ENCODE measurements around the gene SH2D3A.
"Not testable (repeated sequence)": the region's sequence is repeated elsewhere in the genome, so short reads cannot be mapped to it uniquely, and the experiment has no call there.

Gene SH2D3A

DNA sequence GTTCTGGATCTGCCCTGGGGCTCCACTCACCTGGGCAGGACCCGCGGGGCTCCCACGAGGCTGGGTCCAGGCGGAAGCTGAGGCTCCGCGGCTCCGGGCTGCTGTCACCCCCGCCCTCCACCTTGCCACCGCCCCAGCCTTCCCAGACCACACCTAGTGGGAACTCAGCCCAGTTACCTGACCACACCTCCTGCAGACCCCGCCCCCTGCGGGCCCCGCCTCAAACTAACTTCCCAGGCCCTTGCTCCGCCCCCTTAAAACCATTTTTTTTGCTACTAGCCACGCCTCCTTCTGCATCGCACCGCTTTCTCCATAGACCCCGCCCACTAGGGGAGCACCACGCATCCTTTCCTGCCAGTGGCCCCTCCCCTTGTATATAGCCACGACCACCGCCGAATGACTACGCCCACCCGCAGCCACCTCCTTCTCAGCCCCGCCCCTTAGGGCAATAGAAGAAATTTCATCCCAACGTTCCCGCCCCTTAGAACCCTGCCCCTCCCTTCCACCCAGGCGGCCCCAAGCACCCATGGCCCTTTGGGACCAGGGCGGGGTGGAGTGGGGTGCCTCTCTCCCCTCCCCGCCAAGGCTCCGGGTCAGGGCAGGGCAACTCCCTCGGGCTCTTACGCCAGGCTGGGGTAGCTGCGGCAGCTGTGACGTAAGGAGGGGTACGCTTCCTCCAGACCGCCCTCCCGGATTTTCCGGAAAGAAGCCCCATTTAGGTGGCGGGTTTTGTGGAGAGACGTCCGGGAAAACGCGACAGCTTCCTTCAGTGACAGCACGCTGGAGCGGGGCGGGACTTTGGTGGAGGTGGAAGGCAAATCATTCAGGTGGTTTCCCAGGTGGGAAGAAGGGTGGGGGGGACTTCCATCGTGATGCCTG lies at the start of gene SH2D3A:
Gene SH2D3A, minus strand, starts transcription at position 79 of the 879 bp plus-strand sequence. CDS start 3,687 bp downstream, outside the sequence.
- peak; percentile 87 to 90 for DNase-seq (ENCODE audit: low read depth in 1 of 2, low spot score in 1 of 2)

DNA sequence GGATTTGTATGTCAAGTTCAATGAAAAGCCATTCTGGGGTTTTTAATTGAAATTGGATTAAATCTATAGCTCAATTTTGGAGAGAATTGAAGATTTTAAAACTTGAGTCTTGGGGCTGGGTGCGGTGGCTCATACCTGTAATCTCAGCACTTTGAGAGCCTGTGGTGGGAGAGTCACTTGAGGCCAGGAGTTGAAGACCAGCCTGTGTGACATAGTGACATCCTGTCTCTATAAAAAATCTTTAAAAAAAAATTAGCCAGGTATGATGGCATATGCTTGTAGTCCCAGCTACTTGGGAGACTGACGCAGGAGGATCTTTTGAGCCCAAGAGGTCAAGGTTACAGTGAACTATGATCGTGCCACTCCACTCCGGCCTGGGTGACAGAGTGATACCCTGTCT lies 46.4 kb upstream of the SH2D3A start:
- DNase-seq (ENCODE audit: low read depth in 1 of 2, low spot score in 1 of 2): no peak

DNA sequence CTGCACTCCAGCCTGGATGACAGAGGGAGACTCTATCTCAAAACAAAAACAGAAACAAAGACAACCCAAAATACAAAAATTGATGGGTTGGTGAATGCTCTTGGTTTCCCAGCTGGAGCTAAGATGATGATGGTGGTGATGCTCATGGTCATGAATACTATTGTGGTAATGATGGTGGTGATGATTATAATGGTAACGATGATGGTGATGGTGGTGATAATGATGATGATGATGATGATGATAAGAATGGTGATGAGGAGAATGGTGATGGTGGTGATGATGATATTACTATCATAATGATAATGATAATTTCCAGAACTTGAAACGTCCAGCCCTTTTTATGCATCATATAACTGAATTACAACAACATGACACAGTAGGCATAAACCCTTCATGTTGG lies 45.4 kb upstream of the SH2D3A start:
- DNase-seq (ENCODE audit: low read depth in 1 of 2, low spot score in 1 of 2): no peak

DNA sequence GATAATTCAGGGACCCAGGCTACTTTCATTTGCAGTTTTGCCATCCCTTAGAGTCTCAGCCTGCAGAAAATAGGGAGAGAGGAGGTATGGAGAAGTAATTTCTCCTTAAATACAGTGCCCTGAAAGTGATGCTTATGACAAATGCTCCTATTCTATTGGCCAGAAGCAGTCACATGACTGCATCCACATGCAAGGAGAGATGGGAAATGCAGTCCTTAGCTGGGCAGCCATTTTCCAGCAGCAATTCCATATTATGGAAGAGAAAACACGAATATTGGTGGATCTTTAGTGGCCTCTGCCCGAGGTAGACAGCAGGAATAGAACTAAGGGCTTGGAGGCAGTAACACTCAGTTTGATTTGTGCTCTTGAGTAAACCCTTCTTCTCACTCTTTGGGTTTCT lies 44.7 kb upstream of the SH2D3A start:
- DNase-seq (ENCODE audit: low read depth in 1 of 2, low spot score in 1 of 2): no peak

DNA sequence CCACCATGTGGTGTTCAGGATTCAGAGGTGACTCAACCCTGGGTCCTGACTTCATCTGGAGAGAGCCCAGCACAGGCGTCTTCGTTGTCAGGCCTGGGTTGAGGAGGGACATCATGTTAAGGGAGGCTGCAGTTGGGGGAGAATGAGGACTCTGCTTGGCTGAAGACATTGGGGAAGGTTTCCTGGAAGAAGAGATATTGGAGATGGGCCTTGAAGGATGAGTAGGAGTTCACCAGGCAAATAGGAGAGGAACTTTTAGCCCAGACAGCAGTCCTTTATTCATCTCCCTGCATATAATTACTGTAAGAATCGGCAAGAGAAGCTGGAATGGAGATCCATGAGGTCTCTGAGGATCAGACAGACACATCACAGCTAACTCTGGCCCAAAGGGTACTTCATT lies 44.1 kb upstream of the SH2D3A start:
- no peak for DNase-seq (ENCODE audit: low read depth in 1 of 2, low spot score in 1 of 2)

DNA sequence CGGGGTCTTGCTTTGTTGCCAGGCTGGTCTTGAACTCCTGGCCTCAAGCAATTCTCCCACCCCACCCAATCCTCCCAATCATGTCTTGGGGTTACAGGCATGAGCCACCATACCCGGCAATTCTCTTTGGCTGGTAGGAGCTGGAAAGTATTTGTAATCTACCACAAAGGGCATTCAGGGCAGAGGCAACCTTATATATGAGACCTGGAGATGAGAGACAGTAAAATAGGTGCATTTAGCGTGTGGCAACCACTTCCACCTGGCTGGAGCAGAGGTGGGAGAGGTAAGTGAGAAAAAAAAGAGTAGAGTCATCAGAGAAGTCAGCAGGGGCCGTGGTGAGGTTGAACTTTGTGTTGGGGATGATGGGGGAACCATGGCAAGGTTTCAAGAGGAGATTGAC lies 42.0 kb upstream of the SH2D3A start:
- DNase-seq (ENCODE audit: low read depth in 1 of 2, low spot score in 1 of 2): no peak

DNA sequence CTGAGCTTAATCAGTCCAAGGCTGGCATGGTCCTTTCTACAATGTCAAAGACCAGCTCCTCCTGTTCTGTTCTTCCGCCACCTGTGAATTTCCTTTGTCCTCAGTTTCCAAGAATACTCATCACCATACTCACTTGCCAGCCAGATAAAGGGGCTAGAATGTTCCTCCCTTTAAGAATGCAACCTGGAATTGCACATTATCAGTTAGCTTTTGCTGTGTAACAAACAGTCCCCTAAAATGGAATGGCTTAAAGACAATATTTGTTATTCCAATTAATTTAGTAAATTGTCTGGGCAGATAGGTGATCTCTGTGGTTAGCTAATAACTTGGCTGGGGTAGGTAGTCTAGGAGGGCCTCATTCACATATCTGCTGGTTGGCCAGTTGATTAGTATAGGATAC lies 41.3 kb upstream of the SH2D3A start:
- no peak for DNase-seq (ENCODE audit: low read depth in 1 of 2, low spot score in 1 of 2)

DNA sequence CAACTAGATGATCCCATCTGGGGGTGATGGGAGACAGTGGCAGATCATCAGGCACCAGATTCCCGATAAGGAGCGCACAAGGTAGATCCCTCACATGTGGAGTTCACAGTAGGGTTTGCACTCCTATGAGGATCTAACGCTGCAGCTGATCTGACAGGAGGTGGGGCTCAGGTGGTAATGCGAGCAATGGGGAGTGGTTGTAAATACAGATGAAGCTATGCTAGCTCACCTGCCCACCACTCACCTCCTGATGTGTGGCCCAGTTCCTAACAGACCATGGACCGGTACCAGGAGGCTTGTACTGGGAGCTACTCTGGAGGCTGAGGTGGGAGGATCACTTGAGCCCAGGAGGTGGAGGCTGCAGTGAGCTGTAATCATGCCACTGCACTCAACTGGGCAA lies 40.1 kb upstream of the SH2D3A start:
- no peak for DNase-seq (ENCODE audit: low read depth in 1 of 2, low spot score in 1 of 2)

DNA sequence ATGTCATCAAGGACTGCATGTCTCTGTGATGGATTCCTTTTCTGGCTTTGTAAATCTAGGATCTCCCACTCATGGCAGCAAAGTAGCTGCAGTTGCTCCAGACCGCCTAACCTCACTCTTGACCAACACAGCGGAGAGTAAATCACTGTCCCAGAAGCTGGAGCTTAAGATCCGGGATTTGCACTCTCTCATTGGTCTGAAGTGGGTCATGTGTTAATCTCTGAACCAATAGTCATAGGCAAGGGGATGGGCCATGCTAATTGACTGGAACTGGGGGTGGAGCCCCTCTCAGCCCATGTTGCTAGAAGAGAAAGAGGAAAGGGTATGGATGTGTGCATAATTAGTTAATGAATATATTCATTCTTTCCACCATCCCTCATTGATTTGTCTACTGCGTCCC lies 39.3 kb upstream of the SH2D3A start:
- DNase-seq (ENCODE audit: low read depth in 1 of 2, low spot score in 1 of 2): no peak

DNA sequence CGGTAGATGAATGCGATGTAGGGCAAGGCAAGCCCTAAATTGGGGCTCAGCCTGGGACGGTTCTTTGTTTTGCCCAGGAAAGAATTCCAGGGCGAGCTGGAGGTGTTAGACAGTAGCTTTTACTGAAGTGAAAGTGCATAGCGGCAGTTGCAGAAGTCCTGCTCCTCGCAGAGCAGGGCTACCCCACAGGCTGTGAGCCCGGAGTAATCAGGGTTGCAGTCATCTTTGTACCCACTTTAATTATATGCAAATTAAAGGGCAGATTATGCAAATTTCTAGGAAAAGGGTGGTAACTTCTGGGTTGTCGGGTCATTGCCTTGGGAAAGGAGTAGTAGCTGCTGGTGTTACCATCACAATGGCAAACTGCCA lies 35.8 kb upstream of the SH2D3A start:
- DNase-seq (ENCODE audit: low read depth in 1 of 2, low spot score in 1 of 2): no peak

DNA sequence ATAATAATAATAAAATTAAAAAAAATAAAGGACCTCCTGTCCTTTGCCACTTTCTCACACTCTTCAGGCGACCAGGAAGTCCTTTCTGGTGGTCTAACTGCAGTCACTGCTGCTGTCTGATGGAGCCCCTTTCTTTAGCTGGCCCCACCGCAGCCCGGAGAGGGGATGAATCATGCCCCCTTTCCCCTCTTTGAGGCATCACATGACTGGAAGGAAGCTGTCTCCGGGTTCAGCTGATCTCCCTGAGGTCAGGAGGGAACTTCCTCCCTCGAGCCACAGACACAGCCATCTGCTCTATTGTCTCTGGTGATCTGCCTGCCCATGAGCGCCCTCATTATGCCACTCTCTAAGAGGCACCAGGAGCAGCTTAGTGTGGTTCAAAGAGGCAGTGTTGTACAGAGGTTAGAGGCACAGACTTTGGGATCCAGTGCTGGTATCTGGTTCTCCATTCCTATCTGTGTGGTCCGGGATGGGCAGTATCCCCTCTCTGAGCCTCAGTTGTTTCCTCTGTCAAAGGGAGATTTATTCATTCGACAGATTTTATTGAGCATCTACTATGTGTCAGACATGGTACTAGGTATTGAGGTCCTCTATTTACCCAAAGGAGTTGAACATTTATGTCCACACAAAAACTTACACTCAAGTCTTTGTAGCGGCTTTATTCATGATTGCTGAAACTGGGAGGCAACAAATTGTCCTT lies 35.3 kb upstream of the SH2D3A start:
- peak; percentile 20 to 61 for DNase-seq (ENCODE audit: low read depth in 1 of 2, low spot score in 1 of 2)

DNA sequence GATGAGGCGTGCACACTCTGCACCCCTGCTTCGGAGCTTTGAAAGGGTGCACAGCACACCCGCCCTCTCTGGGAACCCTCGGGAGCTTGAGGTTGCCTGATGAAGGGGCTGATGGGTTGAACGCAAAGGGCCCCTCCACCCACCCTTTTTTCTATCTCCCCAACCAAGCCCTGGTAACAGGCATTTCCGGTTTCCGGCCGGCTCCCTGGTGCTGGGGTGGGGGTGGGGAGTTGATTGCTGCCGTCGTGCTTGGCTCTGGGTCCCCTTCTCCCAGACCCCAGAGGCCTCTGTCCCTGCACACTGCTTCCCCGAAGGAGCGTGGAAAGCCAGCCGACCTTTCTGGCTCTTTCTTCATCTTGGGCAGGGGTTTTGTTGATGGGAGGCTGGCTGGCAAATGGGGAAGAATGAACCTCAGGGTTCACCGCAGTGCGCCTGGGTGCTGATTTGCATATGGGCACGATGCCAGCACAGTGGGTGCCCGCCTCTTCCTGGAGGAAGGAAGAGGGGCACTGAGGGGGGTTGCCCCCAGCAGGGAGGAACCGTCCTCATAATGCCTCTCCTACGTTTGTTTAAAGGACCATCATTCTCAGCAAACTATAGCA lies 34.4 kb upstream of the SH2D3A start:
- peak; percentile 52 to 67 for DNase-seq (ENCODE audit: low read depth in 1 of 2, low spot score in 1 of 2)

DNA sequence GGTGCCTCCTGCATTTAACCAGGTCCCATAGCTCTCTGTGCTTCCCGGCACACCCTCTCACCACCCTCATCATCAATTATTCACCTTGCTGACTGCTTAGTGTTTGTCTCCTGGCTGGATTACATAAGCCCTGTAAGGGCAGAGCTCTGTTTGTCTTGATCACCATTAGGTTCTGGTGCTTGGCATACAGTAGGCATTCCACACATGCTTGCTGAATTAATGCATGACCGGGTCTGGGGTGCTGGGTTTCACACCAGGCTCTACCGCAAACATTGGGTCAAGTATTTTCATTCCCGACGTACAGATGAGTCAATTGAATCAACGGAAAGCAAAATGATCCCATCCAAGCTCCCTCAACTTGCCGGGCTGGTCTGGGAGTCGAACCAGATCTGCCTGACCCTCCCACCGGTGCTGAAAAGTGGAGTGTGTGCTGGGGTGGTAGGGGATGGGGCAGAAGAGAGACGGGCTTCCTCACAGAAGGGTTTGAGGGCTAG lies 33.8 kb upstream of the SH2D3A start:
- peak in 1 of 2 donors; percentile 3 for DNase-seq (ENCODE audit: low read depth in 1 of 2, low spot score in 1 of 2)

DNA sequence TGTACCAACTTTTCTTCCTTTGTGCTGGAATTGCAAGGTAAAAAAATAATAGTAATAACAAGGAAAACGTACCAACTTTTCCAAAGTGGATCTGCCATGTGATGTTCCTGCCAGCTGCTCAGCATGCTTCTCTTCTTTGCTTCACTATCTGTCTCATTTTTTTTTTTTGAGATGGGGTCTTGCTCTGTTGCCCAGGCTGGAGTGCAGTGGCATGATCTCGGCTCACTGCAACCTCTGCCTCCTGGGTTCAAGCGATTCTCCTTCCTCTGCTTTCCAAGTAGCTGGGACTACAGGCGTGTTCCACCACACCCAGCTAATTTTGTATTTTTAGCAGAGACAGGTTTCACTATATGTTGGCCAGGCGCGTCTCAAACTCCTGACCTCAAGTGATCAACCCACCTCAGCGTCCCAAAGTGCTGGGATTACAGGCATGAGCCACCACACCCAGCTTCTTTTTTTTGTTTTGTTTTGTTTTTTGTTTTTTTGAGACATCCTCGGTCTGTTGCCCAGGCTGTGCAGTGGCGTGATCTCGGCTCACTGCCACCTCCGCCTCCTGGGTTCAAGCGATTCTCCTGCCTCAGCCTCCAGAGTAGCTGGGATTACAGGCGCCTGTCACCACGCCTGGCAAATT lies 33.0 kb upstream of the SH2D3A start:
- DNase-seq (ENCODE audit: low read depth in 1 of 2, low spot score in 1 of 2): not testable (repeated sequence)

DNA sequence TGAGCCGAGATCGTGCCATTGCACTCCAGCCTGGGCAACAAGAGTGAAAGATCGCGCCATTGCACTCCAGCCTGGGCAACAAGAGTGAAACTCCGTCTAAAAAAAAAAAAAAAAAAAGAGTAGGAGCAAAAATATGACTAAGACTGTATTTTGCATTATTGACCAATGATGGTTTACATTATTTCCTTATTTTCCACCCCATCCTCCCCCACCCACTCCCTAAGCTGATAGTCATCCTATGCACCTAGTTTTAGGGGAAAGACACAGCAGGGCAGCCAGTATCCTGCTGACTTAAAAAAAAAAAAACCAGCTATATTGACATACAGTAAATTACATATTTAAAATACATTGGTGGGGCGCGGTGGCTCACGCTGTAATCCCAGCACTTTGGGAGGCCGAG lies 30.4 kb upstream of the SH2D3A start:
- no peak for DNase-seq (ENCODE audit: low read depth in 1 of 2, low spot score in 1 of 2)

DNA sequence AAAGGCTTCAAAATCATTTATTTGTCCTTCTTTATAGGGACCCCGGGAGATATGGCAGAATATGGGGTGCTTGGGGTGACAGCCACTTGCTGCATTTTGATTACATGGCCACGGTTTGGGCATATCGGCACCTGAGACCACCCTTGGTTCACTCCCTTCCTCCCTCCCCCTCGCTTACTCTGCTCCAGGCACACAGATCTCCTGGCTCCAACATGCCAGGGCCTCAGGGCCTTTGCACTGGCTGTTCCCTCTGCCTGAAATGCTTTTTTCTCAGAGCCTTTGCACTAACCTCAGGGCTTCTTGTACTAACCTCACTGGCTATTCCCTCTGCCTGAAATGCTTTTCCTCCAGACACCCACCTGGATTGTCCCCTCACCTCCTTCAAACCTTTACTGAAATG lies 29.0 kb upstream of the SH2D3A start:
- DNase-seq (ENCODE audit: low read depth in 1 of 2, low spot score in 1 of 2): no peak

DNA sequence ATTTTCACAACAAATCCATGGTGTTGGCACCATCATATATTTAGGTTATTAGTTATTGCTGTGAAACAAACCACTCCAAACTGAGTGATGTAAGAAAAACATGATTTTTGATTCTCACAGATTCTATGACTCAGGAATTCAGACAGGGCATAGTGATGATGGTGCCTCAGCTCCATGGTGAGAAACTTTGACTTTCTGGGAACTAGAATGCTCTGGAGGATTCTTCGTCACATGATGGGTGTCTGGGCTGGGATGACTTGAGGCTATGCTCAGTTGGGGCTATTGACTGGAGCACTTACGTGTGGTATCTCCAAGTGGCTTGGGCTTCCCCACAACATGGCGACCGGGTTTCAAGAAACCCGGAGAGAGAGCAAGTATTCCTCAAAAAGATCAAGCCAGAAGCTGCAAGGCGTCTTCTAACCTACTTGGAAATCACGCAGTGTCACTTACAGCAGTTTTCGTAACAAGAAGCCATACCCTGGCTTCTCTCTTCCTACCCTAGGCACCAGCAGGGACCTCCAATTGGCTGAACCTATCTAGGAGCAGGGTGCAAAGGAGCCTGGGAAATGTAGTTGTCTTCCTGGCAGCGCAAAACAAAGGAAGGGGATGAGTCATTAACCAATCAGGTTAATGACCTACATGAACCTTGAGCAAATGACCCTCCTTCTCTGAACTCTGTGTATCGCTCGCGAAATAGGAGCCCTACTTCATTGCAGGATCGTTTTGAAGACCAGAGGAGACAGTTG lies 27.6 kb upstream of the SH2D3A start:
- no peak for DNase-seq (ENCODE audit: low read depth in 1 of 2, low spot score in 1 of 2)

DNA sequence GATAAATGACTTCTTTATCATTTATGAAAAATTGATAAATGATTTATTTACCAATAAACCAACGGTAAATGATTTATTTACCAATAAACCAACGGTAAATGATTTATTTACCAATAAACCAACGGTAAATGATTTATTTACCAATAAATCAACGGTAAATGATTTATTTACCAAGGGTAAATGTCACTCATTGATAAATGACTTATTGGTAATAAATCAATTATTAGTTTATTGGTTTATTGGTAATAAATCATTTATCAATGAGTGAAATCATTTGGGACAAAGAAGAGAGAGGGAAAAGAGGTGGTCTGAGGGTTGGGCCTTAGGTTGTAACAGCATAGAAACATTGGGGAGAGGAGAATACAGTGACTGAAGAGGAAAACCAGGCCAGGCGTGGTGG lies 26.7 kb upstream of the SH2D3A start:
- DNase-seq (ENCODE audit: low read depth in 1 of 2, low spot score in 1 of 2): no peak

DNA sequence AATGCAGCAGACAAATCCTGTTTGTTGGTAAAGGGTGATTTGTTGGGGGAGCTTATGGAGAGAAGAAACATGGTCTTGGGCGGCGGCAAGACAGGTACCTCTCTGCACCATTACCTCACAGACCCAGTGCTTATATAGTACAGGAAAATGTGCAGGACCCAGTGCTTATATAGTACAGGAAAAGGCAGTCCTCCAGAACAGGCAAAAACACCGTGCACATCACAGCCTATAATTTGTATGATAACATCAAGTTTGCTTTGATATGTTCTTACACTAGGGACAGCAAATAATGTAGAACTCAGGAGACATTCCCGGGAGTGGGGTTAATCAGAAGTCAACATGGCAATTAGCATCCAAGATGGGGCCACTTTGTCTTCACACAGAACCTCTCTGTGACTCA lies 26.2 kb upstream of the SH2D3A start:
- no peak for DNase-seq (ENCODE audit: low read depth in 1 of 2, low spot score in 1 of 2)

DNA sequence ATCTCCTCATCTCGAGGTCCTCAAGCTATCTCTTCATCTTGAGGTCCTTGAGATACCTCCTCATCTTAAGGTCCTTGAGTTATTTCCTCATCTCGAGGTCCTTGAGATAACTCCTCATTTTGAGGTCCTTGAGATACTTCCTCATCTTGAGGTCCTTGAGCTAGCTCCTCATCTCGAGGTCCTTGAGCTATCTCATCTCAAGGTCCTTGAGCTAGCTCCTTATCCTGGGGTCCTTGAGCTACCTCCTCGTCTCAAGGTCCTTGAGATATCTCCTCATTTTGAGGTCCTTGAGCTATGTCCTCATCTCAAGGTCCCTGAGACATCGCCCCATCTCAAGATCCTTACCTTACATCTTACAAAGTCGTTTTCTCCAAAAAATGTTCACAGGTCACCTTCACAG lies 24.0 kb upstream of the SH2D3A start:
- DNase-seq (ENCODE audit: low read depth in 1 of 2, low spot score in 1 of 2): no peak
